Measurements from ENCODE around the gene SMCP.

- TF ChIP-seq CTCF (IDR thresholded peaks at IDR 0.05) (no peak), POLR2A (IDR thresholded peaks at IDR 0.05) (no peak)
These were observed 50.5 kb downstream of the SMCP start for GRCh38 chr1:152928671-152929070.
